K562 (cell line): Measurements from ENCODE around the gene VAMP4. TPM values are rescaled to one million over a fixed set of nuclear protein-coding genes. Genes with fewer than 3 reads are reported as not detected.

ENCODE experiments used
- ARID3A ChIP-seq: IDR thresholded peaks from 2 replicates; pipeline ENCODE4 v1.6.1; 2012; ENCODE audit warnings: low read depth, low read length, improper control_type of control experiment, borderline replicate concordance
- ARNT ChIP-seq, 2 experiments: fragments of 450-650 bp; IDR thresholded peaks; 2 replicates each; pipeline ENCODE4 v1.6.1; 2016; ENCODE audit warnings: mild to moderate bottlenecking in 1 of 2
- BCOR ChIP-seq: fragments of 450-650 bp; IDR thresholded peaks from 2 replicates; pipeline ENCODE4 v1.6.1; 2016
- CC2D1A ChIP-seq: fragments of 450-650 bp; IDR thresholded peaks from 2 replicates; pipeline ENCODE4 v1.6.1; 2017; ENCODE audit warnings: mild to moderate bottlenecking
- CEBPB ChIP-seq: fragments of 450-650 bp; IDR thresholded peaks from 2 replicates; pipeline ENCODE4 v1.6.1; 2016; ENCODE audit warnings: missing genetic modification characterization, missing compliant biosample characterization
- E2F5 ChIP-seq: sonication (generic); formaldehyde crosslinking; IDR thresholded peaks from 2 replicates; pipeline ENCODE4 v1.8.0; 2022; ENCODE audit warnings: mild to moderate bottlenecking, missing genetic modification reagents
- EHMT2 ChIP-seq: fragments of 450-650 bp; IDR thresholded peaks from 2 replicates; pipeline ENCODE4 v1.6.1; 2018; ENCODE audit warnings: antibody characterized with exemption
- ELF1 ChIP-seq: fragments of 200-800 bp; sonication (Bioruptor generic); IDR thresholded peaks from 2 replicates; pipeline ENCODE4 v1.6.1; 2016; ENCODE audit warnings: missing genetic modification characterization, missing compliant biosample characterization
- GATA2 ChIP-seq: sonication (generic); formaldehyde crosslinking; IDR thresholded peaks from 2 replicates; pipeline ENCODE4 v1.4.0; 2020; ENCODE audit warnings: mild to moderate bottlenecking, missing genetic modification reagents
- HLTF ChIP-seq: fragments of 450-650 bp; IDR thresholded peaks from 2 replicates; pipeline ENCODE4 v1.6.1; 2016
- HNRNPL ChIP-seq: fragments of 200-400 bp; formaldehyde crosslinking; IDR thresholded peaks from 2 replicates; pipeline ENCODE4 v1.6.1; 2017; ENCODE audit warnings: low read depth, mild to moderate bottlenecking, low read length
- KLF16 ChIP-seq: IDR thresholded peaks from 2 replicates; pipeline ENCODE4 v1.6.1; 2016; ENCODE audit warnings: antibody characterized with exemption
- MAFF ChIP-seq: IDR thresholded peaks from 2 replicates; pipeline ENCODE4 v1.6.1; 2012; ENCODE audit warnings: low read length, improper control_type of control experiment
- MAZ ChIP-seq, 2 experiments: fragments of 450-650 bp in 1 of 2; sonication (generic) in 1 of 2; formaldehyde crosslinking; IDR thresholded peaks in 1 of 2; conservative IDR thresholded peaks in 1 of 2; 2 replicates each; pipeline versions ENCODE4 v1.4.0 to v1.5.0; 2020; ENCODE audit warnings: mild to moderate bottlenecking in 1 of 2, missing genetic modification reagents in 1 of 2
- PRPF4 ChIP-seq: fragments of 200-400 bp; formaldehyde crosslinking; IDR thresholded peaks from one replicate; pipeline ENCODE4 v1.6.1; 2017; ENCODE audit warnings: low read length, low read depth, mild to moderate bottlenecking; ENCODE audit not compliant: insufficient read depth, poor library complexity, severe bottlenecking
- SMAD4 ChIP-seq: fragments of 250-450 bp; sonication (Bioruptor Pico); conservative IDR thresholded peaks from 2 replicates; pipeline ENCODE4 v1.8.0; 2021; ENCODE audit warnings: inconsistent platforms, mild to moderate bottlenecking, moderate library complexity
- TAF1 ChIP-seq: IDR thresholded peaks from 2 replicates; pipeline ENCODE4 v1.6.1; 2011; ENCODE audit warnings: mild to moderate bottlenecking, low read length, moderate library complexity; ENCODE audit not compliant: insufficient read depth, control insufficient read depth, severe bottlenecking; ENCODE audit errors: extremely low read depth
- TGIF2 ChIP-seq: sonication (generic); formaldehyde crosslinking; IDR thresholded peaks from 2 replicates; pipeline ENCODE4 v1.8.1; 2022; ENCODE audit warnings: mild to moderate bottlenecking, missing genetic modification reagents, moderate library complexity
- TSC22D4 ChIP-seq: fragments of 450-650 bp; IDR thresholded peaks from 2 replicates; pipeline ENCODE4 v1.6.1; 2016; ENCODE audit warnings: missing genetic modification characterization, missing biosample characterization, control low read depth
- ZC3H11A ChIP-seq: IDR thresholded peaks from 2 replicates; pipeline ENCODE4 v1.6.1; 2012; ENCODE audit warnings: low read depth, low read length, improper control_type of control experiment
- ZKSCAN8 ChIP-seq: fragments of 200-800 bp; sonication (Bioruptor generic); IDR thresholded peaks from 2 replicates; pipeline ENCODE4 v1.6.1; 2016; ENCODE audit warnings: missing genetic modification characterization, missing compliant biosample characterization
- ZNF263 ChIP-seq: sonication (generic); formaldehyde crosslinking; IDR thresholded peaks from 2 replicates; pipeline ENCODE4 v1.8.0; 2022; ENCODE audit warnings: mild to moderate bottlenecking, missing genetic modification reagents, borderline replicate concordance
- polyA plus RNA-seq, 8 experiments: library from polyadenylated mRNA; depleted of rRNA in 4 of 8; stranded (reverse) in 5 of 8; unstranded in 3 of 8; fragments of >200 nt; fragmentation: Nextera tagmentation in 2 of 8; fragmentation: Illumina TruSeq in 1 of 8; extraction: Ambion mirVana in 2 of 8; extraction: Trizol in 1 of 8; gene quantifications; 2 replicates each; pipeline versions ENCODE4 v1.2.1 to v1.2.3, GENCODE V29; 2011 to 2014; ENCODE audit warnings: inconsistent platforms in 1 of 8, missing spikeins in 1 of 8
- total RNA-seq, 7 experiments: library from RNA; depleted of rRNA in 6 of 7; stranded (reverse); fragments of >200 nt in 6 of 7; fragmentation: Illumina TruSeq in 2 of 7; extraction: Trizol in 2 of 7; gene quantifications; 2 replicates each; pipeline versions ENCODE4 v1.2.1 to v1.2.3, GENCODE V29; 2011 to 2021; ENCODE audit warnings: low replicate concordance in 1 of 7
- TF ChIP-seq, protein P1 (sequence below): fragments of 450-650 bp; formaldehyde crosslinking; IDR thresholded peaks from 2 replicates; pipeline ENCODE4 v1.4.0; 2020; ENCODE audit warnings: mild to moderate bottlenecking, moderate library complexity
- TF ChIP-seq, protein P2 (sequence below): fragments of 450-650 bp; formaldehyde crosslinking; IDR thresholded peaks from 2 replicates; pipeline ENCODE4 v1.4.0; 2022; ENCODE audit warnings: missing genetic modification characterization

VAMP4 gene
- total and polyA plus RNA-seq, 9 of the 15 experiments (the other 6 are each of a cell fraction or from before 2014, with no cell fraction given), result 3.3 to 21.4 (median 11.9) TPM

DNA sequence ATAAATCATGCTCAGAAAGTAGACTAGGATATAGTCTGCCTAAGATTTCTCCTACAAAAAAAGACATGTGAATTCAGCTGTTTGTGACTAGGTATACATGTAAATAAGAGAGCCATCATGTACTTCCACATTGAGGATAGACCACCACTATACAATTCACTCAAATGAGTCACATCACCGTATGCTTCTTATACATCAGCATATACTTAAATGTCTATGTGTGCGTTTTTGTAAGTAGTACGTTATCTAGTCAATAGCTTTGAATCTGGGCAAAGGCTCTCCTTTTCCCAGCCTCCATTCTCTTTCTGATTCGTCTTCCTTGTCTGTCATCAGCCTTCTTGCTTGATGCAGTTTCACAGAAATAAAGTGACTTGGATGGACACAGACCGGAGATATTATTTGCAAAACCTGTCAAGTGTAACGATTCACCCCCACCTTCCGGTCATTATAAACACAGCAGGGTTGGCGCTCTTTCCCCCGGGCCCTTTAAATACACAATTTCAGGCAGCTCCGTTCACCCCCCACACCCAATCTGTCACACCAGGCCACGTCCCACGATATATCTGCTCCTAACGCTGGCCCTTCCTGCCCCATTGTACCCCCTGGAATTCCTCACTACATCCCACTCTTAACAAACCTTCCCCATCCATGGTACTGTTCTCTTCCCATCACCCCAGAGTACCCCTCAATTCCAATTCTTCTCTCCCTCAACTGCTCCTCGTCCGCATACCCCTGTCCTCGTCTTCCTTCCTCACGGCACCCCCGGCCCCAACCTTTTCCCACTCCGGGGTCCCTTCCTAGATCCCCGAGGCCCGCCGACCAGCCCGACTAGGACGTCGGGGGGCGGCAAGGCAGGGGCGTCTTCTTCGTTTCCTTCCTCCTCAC, 636 bp downstream of the VAMP4 start (continued):
- TF ChIP-seq ARID3A (peak; percentile 64; the same call in 1 of the 2 replicates), ARNT (IDR thresholded peaks at IDR 0.05) (peak in 1 of 2 experiments; percentile 31; a peak in 1 of 4 replicates), E2F5 (peak; percentile 59; the same call in 1 of the 2 replicates), HLTF (0 out of 2 replicates have a peak, but pooled peaks have one; percentile 50), ZNF263 (CRISPR knock-in tag) (no peak), GATA2 (CRISPR knock-in tag) (no peak), TSC22D4 (tag) (no peak), ZC3H11A (no peak), TAF1 (peak; percentile 43), TGIF2 (CRISPR knock-in tag) (peak; percentile 19; the same call in 1 of the 2 replicates), KLF16 (no peak), SMAD4 (no peak), PRPF4 (no peak), EHMT2 (peak; percentile 43; the same call in 1 of the 2 replicates), ELF1 (no peak), MAFF (no peak; the same call in 1 of the 2 replicates), CC2D1A (no peak), HNRNPL (no peak), ZKSCAN8 (CRISPR knock-in tag) (no peak), BCOR (peak; percentile 61; the same call in 1 of the 2 replicates), CEBPB (tag) (no peak), MAZ (CRISPR knock-in tag; conservative IDR thresholded peaks at IDR 0.05 in 1 of 2, IDR thresholded peaks at IDR 0.05 in 1 of 2) (no peak)
- TF ChIP-seq, protein P1, sequence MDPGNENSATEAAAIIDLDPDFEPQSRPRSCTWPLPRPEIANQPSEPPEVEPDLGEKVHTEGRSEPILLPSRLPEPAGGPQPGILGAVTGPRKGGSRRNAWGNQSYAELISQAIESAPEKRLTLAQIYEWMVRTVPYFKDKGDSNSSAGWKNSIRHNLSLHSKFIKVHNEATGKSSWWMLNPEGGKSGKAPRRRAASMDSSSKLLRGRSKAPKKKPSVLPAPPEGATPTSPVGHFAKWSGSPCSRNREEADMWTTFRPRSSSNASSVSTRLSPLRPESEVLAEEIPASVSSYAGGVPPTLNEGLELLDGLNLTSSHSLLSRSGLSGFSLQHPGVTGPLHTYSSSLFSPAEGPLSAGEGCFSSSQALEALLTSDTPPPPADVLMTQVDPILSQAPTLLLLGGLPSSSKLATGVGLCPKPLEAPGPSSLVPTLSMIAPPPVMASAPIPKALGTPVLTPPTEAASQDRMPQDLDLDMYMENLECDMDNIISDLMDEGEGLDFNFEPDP (CRISPR knock-in tag), result no peak
- TF ChIP-seq, protein P2, sequence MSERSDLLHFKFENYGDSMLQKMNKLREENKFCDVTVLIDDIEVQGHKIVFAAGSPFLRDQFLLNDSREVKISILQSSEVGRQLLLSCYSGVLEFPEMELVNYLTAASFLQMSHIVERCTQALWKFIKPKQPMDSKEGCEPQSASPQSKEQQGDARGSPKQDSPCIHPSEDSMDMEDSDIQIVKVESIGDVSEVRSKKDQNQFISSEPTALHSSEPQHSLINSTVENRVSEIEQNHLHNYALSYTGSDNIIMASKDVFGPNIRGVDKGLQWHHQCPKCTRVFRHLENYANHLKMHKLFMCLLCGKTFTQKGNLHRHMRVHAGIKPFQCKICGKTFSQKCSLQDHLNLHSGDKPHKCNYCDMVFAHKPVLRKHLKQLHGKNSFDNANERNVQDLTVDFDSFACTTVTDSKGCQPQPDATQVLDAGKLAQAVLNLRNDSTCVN (CRISPR knock-in tag), result peak; percentile 86
